IMR-90 (cell line): ENCODE data around the gene PKDCC. TPM values are rescaled to one million over a fixed set of nuclear protein-coding genes. Genes with fewer than 3 reads are reported as not detected.

Experiments used
- ATAC-seq: fragments of 200-7000 bp; cut with Tn5 transposase; 2 replicates; pipeline ENCODE4 v1.9.1; 2020; ENCODE audit warnings: low read depth, mild to moderate bottlenecking, moderate library complexity
- BruUV-seq: library from RNA; stranded (reverse); fragments of 400-500 nt; replicated peaks from 2 replicates; lab custom pipeline; 2021; lab: Mats Ljungman, UMichigan
- CTCF ChIA-PET: fragments of 300-600 bp; formaldehyde crosslinking; extraction: SDS; loops from one replicate; lab custom pipeline; 2021; ENCODE audit warnings: antibody characterized with exemption; lab: Yijun Ruan, JAX
- POLR2A ChIA-PET: fragments of 300-600 bp; sonication (Branson Sonifier 250); formaldehyde crosslinking; loops from one replicate; lab custom pipeline; 2022; ENCODE audit warnings: antibody characterized with exemption; ENCODE audit not compliant: unreplicated experiment; lab: Charles Lee
- DNase-seq: peaks from one replicate; pipeline ENCODE4 v3.0.0; 2013
- H2AFZ ChIP-seq: replicated peaks from 2 replicates; pipeline ENCODE3; 2013; ENCODE audit warnings: low read length, mild to moderate bottlenecking; ENCODE audit not compliant: poor library complexity
- H2AK5ac ChIP-seq: 2 replicates; pipeline ENCODE4 v1.6.1; 2013; ENCODE audit warnings: low read depth, low read length, inconsistent platforms
- H2AK9ac ChIP-seq: replicated peaks from 2 replicates; pipeline ENCODE3; 2013; ENCODE audit warnings: mild to moderate bottlenecking, low read depth, low read length, moderate library complexity; ENCODE audit not compliant: poor library complexity
- H2BK120ac ChIP-seq: 2 replicates; pipeline ENCODE4 v1.6.1; 2013; ENCODE audit warnings: low read depth, low read length, inconsistent platforms
- H2BK15ac ChIP-seq: 3 replicates; pipeline ENCODE4 v1.6.1; 2013; ENCODE audit warnings: low read depth, low read length, inconsistent platforms
- H2BK20ac ChIP-seq: 2 replicates; pipeline ENCODE4 v1.6.1; 2013; ENCODE audit warnings: low read depth, mild to moderate bottlenecking, inconsistent platforms, low read length, moderate library complexity
- H2BK5ac ChIP-seq: 2 replicates; pipeline ENCODE4 v1.6.1; 2013; ENCODE audit warnings: mild to moderate bottlenecking, low read depth, low read length, inconsistent platforms; ENCODE audit not compliant: poor library complexity, severe bottlenecking
- H3K14ac ChIP-seq: replicated peaks from 2 replicates; pipeline ENCODE4 v1.6.1; 2013; ENCODE audit warnings: low read depth, low read length, inconsistent platforms
- H3K18ac ChIP-seq: 2 replicates; pipeline ENCODE4 v1.6.1; 2013; ENCODE audit warnings: low read depth, low read length, control low read depth
- H3K23ac ChIP-seq: 2 replicates; pipeline ENCODE4 v1.6.1; 2013; ENCODE audit warnings: low read depth, low read length, inconsistent platforms
- H3K27ac ChIP-seq: 2 replicates; pipeline ENCODE4 v1.5.1; 2013; ENCODE audit warnings: mild to moderate bottlenecking, control low read depth, low read length; ENCODE audit not compliant: insufficient read depth
- H3K27me3 ChIP-seq: 2 replicates; pipeline ENCODE4 v1.6.1; 2013; ENCODE audit warnings: low read length; ENCODE audit not compliant: control insufficient read depth, insufficient read depth
- H3K36me3 ChIP-seq: 2 replicates; pipeline ENCODE4 v1.6.1; 2013; ENCODE audit warnings: low read length, mixed read lengths; ENCODE audit not compliant: control insufficient read depth, insufficient read depth
- H3K4ac ChIP-seq: 2 replicates; pipeline ENCODE4 v1.6.1; 2013; ENCODE audit warnings: low read depth, low read length, inconsistent platforms
- H3K4me1 ChIP-seq: 2 replicates; pipeline ENCODE4 v1.6.1; 2013; ENCODE audit warnings: low read length, mixed read lengths; ENCODE audit not compliant: control insufficient read depth, insufficient read depth
- H3K4me2 ChIP-seq: 2 replicates; pipeline ENCODE4 v1.6.1; 2013; ENCODE audit warnings: low read depth, mild to moderate bottlenecking, control low read depth, low read length, moderate library complexity
- H3K4me3 ChIP-seq: 2 replicates; pipeline ENCODE4 v1.5.1; 2013; ENCODE audit warnings: low read depth, mild to moderate bottlenecking, control low read depth, low read length, moderate library complexity; ENCODE audit not compliant: insufficient read depth
- H3K56ac ChIP-seq: 2 replicates; pipeline ENCODE4 v1.6.1; 2013; ENCODE audit warnings: low read length, inconsistent platforms; ENCODE audit not compliant: insufficient read depth; ENCODE audit errors: extremely low read depth
- H3K79me1 ChIP-seq, 2 experiments: 2 replicates each; pipeline ENCODE4 v1.6.1; 2013; ENCODE audit warnings: low read length in 2 of 2, inconsistent platforms in 1 of 2, low read depth in 1 of 2
- H3K9ac ChIP-seq: 2 replicates; pipeline ENCODE4 v1.6.1; 2013; ENCODE audit warnings: low read depth, low read length, control low read depth
- H3K9me1 ChIP-seq: 2 replicates; pipeline ENCODE4 v1.6.1; 2013; ENCODE audit warnings: low read length, inconsistent platforms; ENCODE audit not compliant: insufficient read depth
- H3K9me3 ChIP-seq: 2 replicates; pipeline ENCODE4 v1.6.1; 2013; ENCODE audit warnings: low read length; ENCODE audit not compliant: control insufficient read depth, insufficient read depth
- H4K20me1 ChIP-seq: 2 replicates; pipeline ENCODE4 v1.6.1; 2013; ENCODE audit warnings: low read length, inconsistent platforms; ENCODE audit not compliant: insufficient read depth
- H4K5ac ChIP-seq: 2 replicates; pipeline ENCODE4 v1.6.1; 2013; ENCODE audit warnings: mild to moderate bottlenecking, low read depth, low read length, control low read depth
- H4K8ac ChIP-seq, 2 experiments: 2 replicates each; pipeline ENCODE4 v1.6.1; 2013; ENCODE audit warnings: low read depth in 2 of 2, low read length in 2 of 2, control low read depth in 1 of 2, inconsistent platforms in 1 of 2
- H4K91ac ChIP-seq: 2 replicates; pipeline ENCODE4 v1.6.1; 2013; ENCODE audit warnings: low read depth, low read length, inconsistent platforms; ENCODE audit not compliant: insufficient read depth
- BHLHE40 ChIP-seq: fragments of 150-350 bp; IDR thresholded peaks from 2 replicates; pipeline ENCODE4 v1.6.1; 2016; ENCODE audit warnings: mild to moderate bottlenecking, low read depth, low read length
- CEBPB ChIP-seq: IDR thresholded peaks from 2 replicates; pipeline ENCODE4 v1.6.1; 2012; ENCODE audit warnings: low read depth, low read length, improper control_type of control experiment
- CHD1 ChIP-seq: IDR thresholded peaks from 2 replicates; pipeline ENCODE4 v1.6.1; 2012; ENCODE audit warnings: low read depth, low read length, improper control_type of control experiment
- CTCF ChIP-seq: conservative IDR thresholded peaks from 2 replicates; pipeline ENCODE4 v1.5.1; 2012; ENCODE audit warnings: mild to moderate bottlenecking, low read depth, low read length, improper control_type of control experiment
- ELK1 ChIP-seq: fragments of 150-350 bp; IDR thresholded peaks from 2 replicates; pipeline ENCODE4 v1.6.1; 2016; ENCODE audit warnings: low read depth, mild to moderate bottlenecking, low read length, moderate library complexity, borderline replicate concordance
- MAFK ChIP-seq: IDR thresholded peaks from 2 replicates; pipeline ENCODE4 v1.6.1; 2012; ENCODE audit warnings: low read depth, low read length, improper control_type of control experiment
- MAZ ChIP-seq: IDR thresholded peaks from 2 replicates; pipeline ENCODE4 v1.6.1; 2012; ENCODE audit warnings: low read depth, mild to moderate bottlenecking, low read length, improper control_type of control experiment, moderate library complexity, borderline replicate concordance
- MXI1 ChIP-seq: IDR thresholded peaks from 2 replicates; pipeline ENCODE4 v1.6.1; 2012; ENCODE audit warnings: low read depth, mild to moderate bottlenecking, low read length, moderate library complexity, borderline replicate concordance
- NFE2L2 ChIP-seq: fragments of 150-350 bp; IDR thresholded peaks from 2 replicates; pipeline ENCODE4 v1.6.1; 2016; ENCODE audit warnings: low read depth, mild to moderate bottlenecking, low read length
- POLR2A ChIP-seq: IDR thresholded peaks from 2 replicates; pipeline ENCODE4 v1.6.1; 2012; ENCODE audit warnings: mild to moderate bottlenecking, low read depth, low read length
- RAD21 ChIP-seq: IDR thresholded peaks from 2 replicates; pipeline ENCODE4 v1.6.1; 2012; ENCODE audit warnings: low read length, improper control_type of control experiment
- RCOR1 ChIP-seq: IDR thresholded peaks from 2 replicates; pipeline ENCODE4 v1.6.1; 2012; ENCODE audit warnings: mild to moderate bottlenecking, low read length, improper control_type of control experiment; ENCODE audit not compliant: insufficient replicate concordance
- RFX5 ChIP-seq: IDR thresholded peaks from 2 replicates; pipeline ENCODE4 v1.8.0; 2012; ENCODE audit warnings: low read depth, mild to moderate bottlenecking, low read length, moderate library complexity
- SMC3 ChIP-seq: fragments of 150-350 bp; IDR thresholded peaks from 2 replicates; pipeline ENCODE4 v1.6.1; 2016; ENCODE audit warnings: low read depth, mild to moderate bottlenecking, antibody characterized with exemption, low read length, moderate library complexity
- USF2 ChIP-seq: fragments of 150-350 bp; IDR thresholded peaks from 2 replicates; pipeline ENCODE4 v1.6.1; 2017; ENCODE audit warnings: mild to moderate bottlenecking, antibody characterized with exemption, low read length, low read depth
- WGBS, 2 experiments: methylation state at CpG; one replicate each; pipeline versions ENCODE4 v1.1.5 to v1.1.7; 2013; ENCODE audit warnings: missing lambda C conversion rate in 2 of 2; ENCODE audit not compliant: insufficient read length in 1 of 2; ENCODE audit errors: extremely low coverage in 2 of 2; 5-methylcytosine and 5-hydroxymethylcytosine counted together
- dilution Hi-C: fragments of 300-500 bp; cut with HindIII; formaldehyde crosslinking; loops from one replicate; pipeline ENCODE4 v1.14.3; 2018; ENCODE audit warnings: low sequenced_read_pairs; ENCODE audit not compliant: unreplicated experiment
- in situ Hi-C: fragments of 300-500 bp; cut with MboI; formaldehyde crosslinking; loops from 3 replicates; pipeline ENCODE4 v1.14.3; 2019; ENCODE audit warnings: low sequenced_read_pairs, inconsistent platforms, mixed read lengths
- intact Hi-C: fragments of 100-400 bp; cut with micrococcal nuclease; formaldehyde crosslinking; loops from 2 replicates; pipeline ENCODE4 v1.10.0; 2022
- polyA plus RNA-seq, 3 experiments: library from polyadenylated mRNA; depleted of rRNA; stranded (reverse); fragments of >200 nt; gene quantifications; 2 replicates each; pipeline ENCODE4 v1.2.3, GENCODE V29; 2012; ENCODE audit warnings: low replicate concordance in 1 of 3
- total RNA-seq: library from RNA; depleted of rRNA; stranded (reverse); fragments of >200 nt; gene quantifications from 2 replicates; pipeline ENCODE4 v1.2.3, GENCODE V29; 2012

PKDCC gene
- total and polyA plus RNA-seq, 2 of the 4 experiments (the other 2 are of a cell fraction) = 55.6 to 95.7 TPM

- H3K27ac ChIP-seq = no peak overlapping the region
- intact Hi-C loops (no loop called here), dilution Hi-C loops (no loop called here), in situ Hi-C loops (no loop called here)
- H3K36me3 ChIP-seq = no peaks in the 10 kb centered on the region
- CTCF ChIA-PET = no interaction called here
- no peaks in the 10 kb centered on the region for H3K4me1 ChIP-seq
- no peak overlapping the region for H3K18ac ChIP-seq
- no peak overlapping the region for H2AK5ac ChIP-seq
- no peak overlapping the region for H3K23ac ChIP-seq
- no peak overlapping the region for H3K4me3 ChIP-seq
- H3K56ac ChIP-seq = no peak overlapping the region
- BruUV-seq = no TSS peak
- no peak overlapping the region for H2BK5ac ChIP-seq
- no peak overlapping the region for H4K5ac ChIP-seq
- H3K9me3 ChIP-seq = peaks cover 4% of the 10 kb centered on the region; the same call in 1 of the 2 replicates
- no peak overlapping the region for H3K4ac ChIP-seq
- no peak overlapping the region for H2AK9ac ChIP-seq
- POLR2A ChIA-PET = no interaction called here
- DNase-seq (no peak), ATAC-seq (no peak)
- H3K4me2 ChIP-seq = no peak overlapping the region
- TF ChIP-seq RAD21 (no peak), USF2 (no peak), POLR2A (no peak), RCOR1 (no peak), NFE2L2 (no peak), MAFK (no peak), BHLHE40 (no peak), CHD1 (no peak), RFX5 (no peak), ELK1 (no peak), MAZ (no peak), SMC3 (no peak), CEBPB (no peak), MXI1 (no peak), CTCF (no peak)
- H3K27me3 ChIP-seq = peaks cover 33% of the 10 kb centered on the region
- no peaks in the 10 kb centered on the region for H3K79me1 ChIP-seq
- H3K9me1 ChIP-seq = no peaks in the 10 kb centered on the region
- no peak overlapping the region for H2BK120ac ChIP-seq
- H2AFZ ChIP-seq = no peak overlapping the region
- no peak overlapping the region for H3K9ac ChIP-seq
- WGBS, 2 experiments = no CpG with 5 or more reads among the region's 1 CpG
- no peak overlapping the region for H3K14ac ChIP-seq
- no peak overlapping the region for H4K91ac ChIP-seq
- H2BK15ac ChIP-seq = no peak overlapping the region
- H2BK20ac ChIP-seq = no peak overlapping the region
- H4K20me1 ChIP-seq = no peaks in the 10 kb centered on the region
- H4K8ac ChIP-seq = no peak overlapping the region
Observed at GRCh38 chr2:41999128-41999480, 48.7 kb upstream of the PKDCC start.
